Activated CD8-positive, alpha-beta memory T cell treated with anti-CD3 and anti-CD28 coated beads, Interleukin-2, amount 50 U/mL, for 24 hours (primary cell): Measurements from ENCODE around the gene SYNE1.

Source experiments
- DNase-seq: peaks from one replicate; pipeline ENCODE4 v3.0.0-alpha.2; 2020; ENCODE audit errors: extremely low read depth

SYNE1 gene

DNA sequence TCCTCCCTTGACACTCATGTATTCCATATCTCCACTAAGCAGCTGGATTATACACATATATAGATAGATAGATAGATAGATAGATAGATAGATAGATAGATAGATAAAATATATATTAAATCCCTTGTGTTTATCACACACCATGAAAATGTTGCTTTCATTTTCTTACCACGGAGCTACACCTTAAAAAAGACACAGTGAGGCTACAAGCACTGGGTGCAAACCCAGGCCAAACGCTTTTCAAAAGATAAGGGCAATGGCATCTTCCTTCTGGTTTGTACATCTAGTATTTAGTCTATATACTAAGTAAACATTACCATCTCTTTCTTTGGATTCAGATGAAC is 452.6 kb downstream of the SYNE1 start:
- DNase-seq: no peak

DNA sequence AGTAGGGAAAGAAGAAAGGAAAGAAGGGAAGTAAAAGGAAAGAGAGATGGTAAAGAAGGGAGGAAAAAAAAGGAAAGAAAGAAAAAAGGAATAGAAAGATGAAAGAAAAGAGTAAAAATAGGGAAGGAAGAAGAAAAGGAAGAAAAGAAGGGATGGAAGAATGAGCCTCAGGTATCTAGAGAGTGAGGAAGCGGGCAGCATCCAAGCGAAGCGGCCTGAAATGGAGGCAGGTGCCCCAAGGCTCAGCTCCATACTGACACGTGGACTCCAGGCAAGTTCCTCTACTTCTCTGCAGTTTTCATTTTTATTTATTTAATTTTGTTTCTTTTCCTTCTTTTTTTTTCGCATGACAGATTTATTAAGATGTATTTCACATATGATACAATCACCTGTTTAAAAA is 456.6 kb downstream of the SYNE1 start:
- no peak for DNase-seq

DNA sequence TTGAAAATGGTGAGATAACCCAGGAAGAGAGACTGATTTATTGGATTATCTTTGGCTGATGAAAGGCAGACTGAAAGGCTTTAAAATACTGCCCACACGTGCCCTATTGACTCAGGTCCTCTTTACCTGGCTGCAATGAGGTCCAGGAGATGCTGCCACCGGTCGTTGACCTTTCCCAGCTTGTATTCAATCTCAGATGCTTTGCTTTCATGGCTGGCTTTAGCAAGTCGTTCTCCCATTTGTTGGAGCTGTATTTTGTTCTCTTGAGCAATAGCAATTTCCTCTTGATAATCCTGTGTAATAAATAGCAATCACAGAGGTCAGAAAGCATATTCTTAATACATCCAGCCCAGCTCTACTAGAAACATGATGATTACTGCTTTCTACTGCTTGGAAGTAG is 460.9 kb downstream of the SYNE1 start:
- no peak for DNase-seq

DNA sequence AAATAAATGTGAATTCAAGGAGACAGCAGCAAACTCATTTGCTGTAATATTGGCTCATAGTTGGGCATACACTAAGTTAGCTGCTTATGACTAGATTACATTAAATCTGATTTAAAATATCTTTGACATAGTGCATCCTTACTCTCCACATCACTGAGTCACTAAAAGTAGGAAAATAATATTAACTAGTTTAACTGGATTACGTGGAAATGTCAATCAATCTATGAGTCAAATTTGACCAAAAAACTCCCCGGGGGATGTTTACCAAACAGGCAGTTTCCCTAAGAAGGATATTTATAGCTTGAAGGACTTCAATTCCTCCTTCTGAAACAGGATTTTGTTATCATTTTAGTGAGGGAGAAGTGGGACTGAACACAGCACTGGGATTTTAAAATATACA is 463.2 kb downstream of the SYNE1 start:
- DNase-seq: no peak

DNA sequence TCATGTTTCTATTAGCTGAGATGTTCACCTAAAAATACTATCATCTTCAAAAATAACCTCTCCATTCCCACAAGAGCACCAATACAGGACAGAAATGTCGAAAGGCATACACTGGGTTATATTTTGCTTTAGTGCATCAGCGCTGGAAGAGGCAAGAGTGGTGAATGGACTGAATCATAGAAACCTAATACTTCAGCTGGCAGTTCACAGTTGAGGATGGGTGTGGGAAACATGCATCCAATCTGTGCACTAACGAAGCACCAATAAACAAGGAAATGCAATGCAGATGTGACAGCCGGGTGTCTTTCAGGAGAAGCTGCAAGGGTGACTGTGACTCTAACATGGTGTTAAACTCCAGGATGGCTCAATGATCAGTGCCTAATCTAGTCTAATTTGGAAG is 463.8 kb downstream of the SYNE1 start:
- no peak for DNase-seq

DNA sequence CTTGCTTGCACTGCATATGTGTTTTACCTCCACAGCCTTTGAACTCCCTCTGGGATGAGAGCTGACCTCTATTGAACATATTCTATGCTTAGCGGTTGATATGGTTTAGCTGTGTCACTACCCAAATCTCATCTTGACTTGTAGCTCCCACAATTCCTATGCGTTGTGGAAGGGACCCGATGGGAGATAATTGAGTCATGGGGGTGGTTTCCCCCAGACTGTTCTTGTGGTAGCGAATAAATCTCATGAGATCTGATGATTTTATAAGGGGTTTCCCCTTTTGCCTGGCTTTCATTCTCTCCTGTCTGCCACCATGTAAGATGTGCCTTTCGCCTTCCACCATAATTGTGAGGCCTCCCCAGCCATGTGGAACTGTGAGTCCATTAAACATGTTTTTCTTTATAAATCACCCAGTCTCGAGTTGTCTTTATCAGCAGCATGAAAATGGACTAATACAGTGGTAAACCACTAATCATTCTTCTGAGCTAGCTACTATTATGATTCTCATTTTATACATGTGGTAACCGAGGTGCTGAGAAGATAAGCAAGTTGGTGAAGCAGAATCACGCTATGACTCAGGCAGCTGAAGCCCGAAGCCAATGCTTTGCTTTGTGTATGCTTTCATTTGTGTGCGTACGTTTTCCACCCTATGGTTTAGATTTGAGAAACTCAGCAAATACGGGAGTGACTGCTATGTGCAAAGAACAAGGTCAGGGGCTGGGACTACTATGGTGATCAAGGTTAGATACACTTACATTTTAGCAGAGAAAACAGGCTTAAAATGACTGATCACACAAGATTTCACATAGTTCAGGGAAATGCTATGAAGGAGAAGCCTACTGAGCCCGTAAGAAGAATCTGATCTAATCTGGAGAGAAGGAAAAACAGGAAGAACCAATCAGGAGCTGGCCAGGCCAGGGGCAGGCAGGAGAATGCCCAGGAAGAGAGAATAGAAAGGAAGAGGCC is 466.2 kb downstream of the SYNE1 start:
- no peak for DNase-seq

DNA sequence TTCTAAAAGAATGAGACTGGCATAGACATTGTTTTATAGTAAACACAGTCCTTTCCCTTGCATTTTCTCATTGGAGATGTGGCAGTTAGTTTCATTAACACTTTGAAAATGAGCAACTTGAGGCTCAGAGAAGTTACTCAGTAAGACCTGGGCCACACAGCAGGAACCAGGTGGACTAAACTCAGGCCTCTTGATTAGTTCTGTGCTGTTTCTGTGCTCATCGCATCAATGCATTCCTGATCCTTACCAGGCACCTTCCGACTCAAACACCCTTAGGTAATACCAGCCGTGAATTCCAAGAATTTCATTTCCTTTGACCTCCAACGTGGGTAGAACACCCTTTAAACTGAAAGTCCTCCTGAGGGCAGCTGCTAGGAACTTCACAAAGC is 466.9 kb downstream of the SYNE1 start:
- no peak for DNase-seq

DNA sequence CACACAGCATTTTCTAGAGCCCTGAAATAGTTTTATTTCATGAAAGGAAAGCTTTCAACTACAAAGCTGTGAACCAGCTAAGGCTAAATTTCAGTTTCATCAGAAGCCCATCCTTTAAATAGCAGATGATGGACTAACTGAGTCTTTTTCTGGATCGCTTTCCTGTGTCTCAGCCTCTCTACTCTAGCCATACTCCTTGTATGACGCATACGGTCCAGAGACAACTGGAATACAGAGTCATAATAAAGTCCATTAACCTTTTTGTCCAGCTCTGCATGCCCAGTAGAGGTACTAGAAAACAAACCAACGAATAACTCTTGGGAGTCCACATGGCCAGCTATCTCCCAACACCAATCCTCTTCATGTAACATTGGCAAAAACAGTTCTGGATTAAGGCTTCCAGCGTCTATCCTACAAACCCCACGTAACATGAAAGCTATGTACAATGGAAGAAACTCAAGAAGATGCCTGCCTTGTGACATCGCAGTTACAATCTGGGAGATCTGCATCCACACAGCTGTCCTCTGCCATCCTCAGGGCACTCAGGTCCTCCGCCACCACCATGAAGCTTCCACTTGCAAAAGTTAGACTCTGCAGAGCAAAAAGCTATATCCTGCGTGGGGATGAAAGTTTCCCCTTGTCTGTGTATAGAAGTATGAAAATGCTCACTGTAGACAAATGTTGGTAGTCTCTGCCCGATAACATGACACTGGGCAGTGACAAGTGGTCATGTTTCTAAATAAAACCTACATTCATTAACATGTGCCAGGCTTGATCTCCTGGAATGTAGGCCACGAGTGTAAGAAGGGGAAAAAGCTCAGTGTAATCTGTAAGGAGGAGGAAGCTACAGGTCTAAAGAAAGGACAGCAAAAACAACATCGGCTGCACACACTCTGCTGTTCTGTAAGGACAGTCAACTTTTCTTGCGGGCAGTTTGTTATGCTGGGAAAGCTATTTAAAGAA is 469.2 kb downstream of the SYNE1 start:
- no peak for DNase-seq

DNA sequence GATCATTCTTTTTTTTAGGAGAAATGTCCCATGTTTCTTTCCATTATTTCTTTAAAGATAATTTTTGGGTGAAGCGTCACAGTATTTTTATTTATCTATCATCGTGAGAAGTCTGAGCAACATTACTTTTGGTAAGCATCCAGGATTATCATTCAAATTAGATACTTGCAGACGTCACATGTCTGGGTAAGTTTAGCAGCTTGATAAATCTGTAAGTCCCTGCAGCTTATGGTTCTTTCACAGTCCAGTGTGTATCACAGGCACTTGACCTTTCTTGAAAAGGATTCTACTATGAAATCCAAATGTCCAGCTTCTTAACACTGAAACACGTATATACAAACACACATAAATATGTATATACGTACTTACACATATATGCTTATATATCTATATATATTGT is 470.3 kb downstream of the SYNE1 start:
- DNase-seq: no peak

DNA sequence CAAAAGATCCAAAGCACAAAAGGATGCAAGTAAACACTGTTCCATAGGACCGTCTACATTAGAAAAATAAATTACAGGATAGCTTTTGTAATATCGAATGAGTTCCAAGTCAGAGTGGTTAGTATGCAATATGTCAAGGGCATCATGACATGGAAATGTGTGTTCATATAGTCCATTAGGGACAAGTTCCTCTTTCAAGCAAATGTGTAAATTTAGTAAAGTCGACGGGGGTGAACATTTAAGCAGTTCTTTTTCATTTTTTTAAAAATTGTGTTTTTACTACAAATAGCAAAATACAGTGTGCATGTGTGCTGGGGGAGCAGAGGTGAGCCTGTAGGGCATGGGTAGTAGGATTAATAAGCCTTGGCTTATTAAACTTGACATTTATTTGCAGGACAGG is 470.7 kb downstream of the SYNE1 start:
- DNase-seq: no peak

DNA sequence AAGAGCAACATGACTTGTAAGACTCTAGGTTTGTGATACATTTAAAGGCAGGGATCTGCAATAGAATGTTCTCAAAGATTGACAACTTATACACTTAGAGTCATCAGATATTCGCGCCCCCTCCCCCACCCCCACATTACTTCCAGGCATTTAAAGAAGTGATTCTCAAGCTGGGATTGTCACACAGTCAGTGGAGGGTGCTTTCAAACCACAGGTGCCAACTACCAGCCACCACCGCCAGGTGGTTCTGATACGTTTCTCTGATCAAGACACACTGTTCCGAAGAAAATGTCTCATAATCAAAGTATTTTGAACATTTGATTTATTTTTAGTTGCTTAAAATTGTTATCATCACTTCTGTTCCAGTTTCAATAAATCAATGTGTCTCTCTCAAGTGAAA is 472.2 kb downstream of the SYNE1 start:
- no peak for DNase-seq

DNA sequence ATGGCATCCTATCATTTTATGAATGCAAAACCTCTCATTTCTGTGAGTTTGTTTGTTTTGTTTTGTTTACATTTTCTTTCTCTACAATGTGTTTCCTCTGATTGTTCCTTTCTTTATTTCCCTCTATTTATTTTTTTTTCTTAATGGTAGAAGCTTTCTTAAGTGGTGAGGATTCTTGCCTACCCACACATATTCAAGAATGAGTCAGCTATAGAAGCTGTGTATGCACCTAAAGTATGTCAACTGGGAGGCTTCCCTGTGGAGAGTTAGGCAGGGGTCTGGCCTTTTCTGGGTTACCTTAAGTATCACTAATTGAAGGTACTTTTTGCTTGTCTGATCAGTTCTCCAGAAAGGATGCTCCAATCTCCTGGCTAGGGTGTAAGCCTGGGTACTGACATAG is 475.7 kb downstream of the SYNE1 start:
- DNase-seq: no peak

DNA sequence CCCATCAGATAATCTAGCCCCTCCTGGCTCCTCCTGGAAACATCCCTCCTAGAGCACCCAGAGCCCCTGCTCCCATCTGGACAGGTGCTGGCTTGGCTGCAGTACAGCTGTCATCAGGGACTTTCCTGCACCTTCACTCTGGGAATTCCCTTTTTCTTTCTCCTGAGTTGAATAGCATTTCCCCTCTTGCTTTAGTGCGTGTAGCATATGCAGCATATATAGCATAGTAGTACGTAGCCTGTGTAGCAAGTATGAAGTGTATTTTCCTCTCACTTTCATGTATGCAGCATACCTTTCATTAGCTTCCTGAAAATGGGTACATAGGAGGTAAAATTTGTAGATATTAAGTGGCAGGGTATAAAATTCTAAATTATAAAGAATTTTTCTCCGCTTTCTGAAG is 476.8 kb downstream of the SYNE1 start:
- no peak for DNase-seq

DNA sequence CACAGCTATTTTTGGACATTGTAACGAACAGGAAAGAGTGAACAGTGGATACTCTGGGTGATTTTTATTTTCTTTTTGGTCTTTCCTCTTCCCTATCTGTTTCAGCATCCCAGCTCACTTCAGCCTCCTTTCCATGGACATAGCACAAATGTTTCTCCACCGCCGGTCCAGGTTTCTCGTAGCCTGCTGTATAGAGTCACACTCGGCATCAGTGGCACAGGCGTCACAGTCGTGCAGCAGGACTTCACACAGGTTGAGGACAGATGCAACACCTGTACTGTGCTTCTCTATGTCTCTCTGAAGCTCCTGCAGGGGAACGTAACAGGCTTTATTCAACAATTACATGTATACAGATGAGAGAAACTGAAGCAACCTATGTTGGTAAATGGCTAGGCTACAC is 481.4 kb downstream of the SYNE1 start:
- no peak for DNase-seq

DNA sequence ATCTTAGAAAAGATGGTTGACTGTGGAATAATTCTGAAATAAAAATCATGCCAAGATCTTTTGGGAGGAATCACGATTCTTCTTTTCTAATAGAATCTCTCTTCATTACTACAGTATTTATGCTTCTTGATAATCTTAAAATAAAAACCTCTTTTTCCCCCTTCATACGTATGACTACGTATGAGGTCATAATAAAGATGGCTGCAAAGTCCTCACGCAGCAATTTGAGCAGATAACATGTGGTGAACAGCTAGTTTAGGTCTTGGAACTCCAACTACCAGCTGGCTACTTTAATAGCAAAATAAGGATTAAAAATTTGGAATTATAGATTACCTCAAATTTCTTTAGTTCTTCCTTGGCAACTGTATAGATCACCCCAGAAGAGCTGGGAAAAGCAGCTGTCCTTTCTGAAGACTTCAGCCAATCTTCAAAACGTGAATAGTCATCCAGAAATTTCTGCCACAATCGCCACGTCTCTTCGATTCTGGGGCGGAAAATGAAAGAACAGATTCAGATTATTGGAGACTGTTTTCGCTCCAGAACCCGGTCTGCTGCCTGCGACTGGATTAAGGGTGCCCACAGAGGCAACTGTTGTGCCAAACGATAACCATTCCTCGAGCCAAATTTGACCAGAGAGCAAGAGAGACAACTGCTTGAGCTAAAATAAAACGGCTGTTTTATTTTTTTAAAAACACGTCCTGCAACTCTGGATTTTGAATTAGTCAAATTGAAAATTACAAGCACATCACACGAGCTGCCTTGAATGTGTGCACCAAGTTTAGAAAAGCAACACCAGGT is 482.4 kb downstream of the SYNE1 start:
- DNase-seq: no peak

DNA sequence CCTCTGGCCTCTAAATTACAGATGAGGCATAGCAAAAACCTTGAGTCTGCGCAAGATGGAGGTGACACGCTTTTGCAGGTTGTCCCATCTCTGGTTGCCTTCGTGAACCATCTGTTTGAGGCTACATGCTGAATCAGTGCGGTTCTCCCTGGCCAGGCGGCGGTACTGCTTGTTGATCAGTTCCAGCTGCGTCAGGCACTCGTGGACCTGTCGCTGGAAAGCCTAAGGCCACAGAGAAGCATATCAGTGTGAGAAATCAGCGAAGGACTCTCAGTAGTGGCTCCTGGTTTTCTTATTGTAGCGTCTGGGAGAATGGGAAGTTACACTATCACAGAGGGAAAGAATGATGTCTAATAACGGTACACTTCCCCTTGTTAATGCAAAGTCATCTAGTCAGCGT is 485.2 kb downstream of the SYNE1 start:
- no peak for DNase-seq

DNA sequence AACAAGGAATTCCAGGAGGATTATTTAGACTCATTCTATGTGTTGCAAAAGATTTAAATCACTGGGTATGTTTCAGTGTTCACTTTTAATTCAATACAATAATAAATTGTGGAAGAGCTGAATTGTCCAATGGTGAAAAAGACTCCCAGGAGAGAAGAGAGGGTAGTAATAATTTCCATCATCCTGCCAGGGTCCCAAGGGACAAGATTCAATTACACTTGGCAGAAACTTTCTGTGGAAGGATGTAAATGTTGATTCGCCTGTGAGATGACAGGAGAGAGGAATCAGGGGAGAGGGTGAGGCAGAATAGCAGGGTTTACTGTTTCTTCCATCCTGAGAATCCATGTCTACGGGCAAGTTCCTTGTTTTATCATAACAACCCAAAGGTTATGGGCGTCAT is 487.0 kb downstream of the SYNE1 start:
- no peak for DNase-seq

DNA sequence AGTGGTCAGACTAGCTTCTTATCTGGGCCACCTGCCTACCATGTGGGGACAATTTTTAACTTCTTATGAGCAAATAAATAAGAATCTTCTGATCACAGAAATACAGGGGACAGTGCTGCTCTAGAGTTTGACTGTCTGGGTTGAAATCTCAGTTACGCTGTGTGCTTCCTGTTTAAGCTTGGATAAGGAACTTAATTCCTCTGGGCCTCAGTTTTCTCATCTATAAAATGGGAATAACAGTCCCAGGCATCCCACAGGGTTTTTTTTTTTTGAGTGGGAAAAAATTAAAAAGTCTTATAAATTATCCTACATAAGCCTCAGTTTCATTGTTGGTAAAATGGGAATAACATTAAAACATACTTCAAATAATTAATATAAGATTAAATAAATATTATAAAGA is 488.8 kb downstream of the SYNE1 start:
- DNase-seq: no peak

DNA sequence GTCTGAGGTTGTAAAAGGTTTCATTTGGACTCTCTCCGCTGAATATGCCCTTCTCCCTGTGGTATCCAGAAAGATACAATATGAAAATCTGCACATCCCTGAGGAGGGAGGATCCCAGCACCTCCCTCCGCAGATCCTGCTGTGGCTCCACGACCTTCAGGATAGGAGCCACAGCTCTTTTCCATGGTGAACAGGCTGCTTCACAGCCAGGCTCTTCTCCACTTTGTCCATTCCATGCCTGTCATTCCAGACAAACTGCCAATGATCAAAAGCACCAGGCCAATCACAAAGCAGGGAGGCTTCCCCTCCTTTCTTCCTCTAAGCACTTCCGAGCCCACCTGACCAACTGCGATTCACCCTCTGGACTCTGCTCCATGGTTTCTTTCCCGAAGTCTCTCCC is 489.9 kb downstream of the SYNE1 start:
- DNase-seq: no peak

DNA sequence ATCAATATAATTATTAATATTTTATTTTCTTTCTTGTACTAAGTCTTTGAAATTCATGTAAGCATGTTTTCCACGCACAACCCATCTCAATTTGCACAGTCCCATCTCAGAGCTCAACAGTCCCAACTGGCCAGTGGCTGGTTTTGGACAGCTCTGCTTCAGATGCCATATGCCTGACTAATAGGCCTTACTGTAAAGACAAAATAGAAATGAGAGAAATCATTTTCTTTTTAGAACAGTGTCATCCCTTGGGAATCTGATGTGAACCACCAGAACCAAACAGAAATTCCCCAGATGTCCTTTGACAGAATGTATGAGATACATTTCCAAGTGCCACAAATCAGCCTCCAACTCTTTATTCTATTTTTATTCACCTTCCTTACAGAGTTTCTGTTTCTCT is 490.8 kb downstream of the SYNE1 start:
- no peak for DNase-seq

DNA sequence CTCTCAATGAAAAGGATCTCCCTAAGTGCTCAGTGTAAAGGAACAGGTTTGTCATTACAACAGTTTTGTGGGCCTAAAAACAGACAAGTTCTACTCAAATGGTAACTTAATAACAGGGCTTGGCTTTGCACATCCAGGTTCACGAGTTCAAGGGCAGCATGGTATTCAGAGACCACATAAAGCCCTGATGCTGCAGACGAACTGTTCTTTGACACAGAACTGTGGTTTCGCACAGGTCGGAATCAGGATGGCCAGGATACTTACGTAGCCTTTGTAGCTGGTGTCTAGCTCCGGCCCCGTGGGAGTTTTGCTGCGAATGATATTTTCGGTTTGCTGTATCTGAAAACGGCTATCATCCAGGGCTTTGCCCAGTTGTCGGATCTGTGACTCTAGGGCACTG is 493.8 kb downstream of the SYNE1 start:
- no peak for DNase-seq

DNA sequence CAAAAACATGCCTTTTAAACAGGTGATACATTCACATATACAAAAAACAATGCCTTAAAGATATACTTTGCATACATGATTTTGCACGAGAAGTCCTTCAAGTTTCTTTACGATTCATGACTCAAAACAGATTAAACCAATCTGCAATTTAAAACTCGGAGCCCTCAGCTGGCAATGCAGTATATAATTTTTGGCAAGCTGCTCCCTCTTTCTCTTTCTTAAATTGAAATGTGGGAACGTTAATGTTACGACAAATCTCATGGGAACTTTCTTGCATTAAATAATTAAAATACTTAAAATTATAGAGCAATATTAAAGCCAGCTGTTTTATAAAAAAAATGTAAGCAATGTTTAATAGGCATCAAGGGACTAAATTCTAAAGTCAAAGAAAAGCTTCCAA is 495.1 kb downstream of the SYNE1 start:
- DNase-seq: no peak
